Measurements from ENCODE around the gene PROKR2. TPM values are rescaled to one million over a fixed set of nuclear protein-coding genes. Genes with fewer than 3 reads are reported as not detected.

Gene PROKR2
- total RNA-seq, 2 donors from 2014 or later, result not detected

Other genes with a start within 250 kb of the PROKR2 start
- 10 to 100 TPM; 68.3 to 78.1 TPM for gene TMEM230, start 203.9 kb downstream of the PROKR2 start, total RNA-seq
- gene PCNA, start 197.0 kb downstream of the PROKR2 start, total RNA-seq, result 100 to 1,000 TPM; 288 to 377 TPM
- gene CDS2, start 189.9 kb downstream of the PROKR2 start, total RNA-seq, result 10 to 100 TPM; 48.7 to 52.0 TPM

Data from natural killer cell treated with Interleukin-12 subunit alpha and Interleukin-12 subunit beta and Interleukin-15 and Interleukin-18, amount 100 ng/mL, for 72 hours (primary cell).